IMR-90 (cell line): ENCODE measurements around the gene CYYR1. TPM values are rescaled to one million over a fixed set of nuclear protein-coding genes. Genes with fewer than 3 reads are reported as not detected.

ENCODE experiments used
- ATAC-seq: fragments of 200-7000 bp; cut with Tn5 transposase; 2 replicates; pipeline ENCODE4 v1.9.1; 2020; ENCODE audit warnings: low read depth, mild to moderate bottlenecking, moderate library complexity
- BruUV-seq: library from RNA; stranded (reverse); fragments of 400-500 nt; replicated peaks from 2 replicates; lab custom pipeline; 2021; lab: Mats Ljungman, UMichigan
- CTCF ChIA-PET: fragments of 300-600 bp; formaldehyde crosslinking; extraction: SDS; loops from one replicate; lab custom pipeline; 2021; ENCODE audit warnings: antibody characterized with exemption; lab: Yijun Ruan, JAX
- POLR2A ChIA-PET: fragments of 300-600 bp; sonication (Branson Sonifier 250); formaldehyde crosslinking; loops from one replicate; lab custom pipeline; 2022; ENCODE audit warnings: antibody characterized with exemption; ENCODE audit not compliant: unreplicated experiment; lab: Charles Lee
- DNase-seq: peaks from one replicate; pipeline ENCODE4 v3.0.0; 2013
- H2AFZ ChIP-seq: replicated peaks from 2 replicates; pipeline ENCODE3; 2013; ENCODE audit warnings: low read length, mild to moderate bottlenecking; ENCODE audit not compliant: poor library complexity
- H2AK5ac ChIP-seq: 2 replicates; pipeline ENCODE4 v1.6.1; 2013; ENCODE audit warnings: low read depth, low read length, inconsistent platforms
- H2AK9ac ChIP-seq: replicated peaks from 2 replicates; pipeline ENCODE3; 2013; ENCODE audit warnings: mild to moderate bottlenecking, low read depth, low read length, moderate library complexity; ENCODE audit not compliant: poor library complexity
- H2BK120ac ChIP-seq: 2 replicates; pipeline ENCODE4 v1.6.1; 2013; ENCODE audit warnings: low read depth, low read length, inconsistent platforms
- H2BK15ac ChIP-seq: 3 replicates; pipeline ENCODE4 v1.6.1; 2013; ENCODE audit warnings: low read depth, low read length, inconsistent platforms
- H2BK20ac ChIP-seq: 2 replicates; pipeline ENCODE4 v1.6.1; 2013; ENCODE audit warnings: low read depth, mild to moderate bottlenecking, inconsistent platforms, low read length, moderate library complexity
- H2BK5ac ChIP-seq: 2 replicates; pipeline ENCODE4 v1.6.1; 2013; ENCODE audit warnings: mild to moderate bottlenecking, low read depth, low read length, inconsistent platforms; ENCODE audit not compliant: poor library complexity, severe bottlenecking
- H3K14ac ChIP-seq: replicated peaks from 2 replicates; pipeline ENCODE4 v1.6.1; 2013; ENCODE audit warnings: low read depth, low read length, inconsistent platforms
- H3K18ac ChIP-seq: 2 replicates; pipeline ENCODE4 v1.6.1; 2013; ENCODE audit warnings: low read depth, low read length, control low read depth
- H3K23ac ChIP-seq: 2 replicates; pipeline ENCODE4 v1.6.1; 2013; ENCODE audit warnings: low read depth, low read length, inconsistent platforms
- H3K27ac ChIP-seq: 2 replicates; pipeline ENCODE4 v1.5.1; 2013; ENCODE audit warnings: mild to moderate bottlenecking, control low read depth, low read length; ENCODE audit not compliant: insufficient read depth
- H3K27me3 ChIP-seq: 2 replicates; pipeline ENCODE4 v1.6.1; 2013; ENCODE audit warnings: low read length; ENCODE audit not compliant: control insufficient read depth, insufficient read depth
- H3K36me3 ChIP-seq: 2 replicates; pipeline ENCODE4 v1.6.1; 2013; ENCODE audit warnings: low read length, mixed read lengths; ENCODE audit not compliant: control insufficient read depth, insufficient read depth
- H3K4ac ChIP-seq: 2 replicates; pipeline ENCODE4 v1.6.1; 2013; ENCODE audit warnings: low read depth, low read length, inconsistent platforms
- H3K4me1 ChIP-seq: 2 replicates; pipeline ENCODE4 v1.6.1; 2013; ENCODE audit warnings: low read length, mixed read lengths; ENCODE audit not compliant: control insufficient read depth, insufficient read depth
- H3K4me2 ChIP-seq: 2 replicates; pipeline ENCODE4 v1.6.1; 2013; ENCODE audit warnings: low read depth, mild to moderate bottlenecking, control low read depth, low read length, moderate library complexity
- H3K4me3 ChIP-seq: 2 replicates; pipeline ENCODE4 v1.5.1; 2013; ENCODE audit warnings: low read depth, mild to moderate bottlenecking, control low read depth, low read length, moderate library complexity; ENCODE audit not compliant: insufficient read depth
- H3K56ac ChIP-seq: 2 replicates; pipeline ENCODE4 v1.6.1; 2013; ENCODE audit warnings: low read length, inconsistent platforms; ENCODE audit not compliant: insufficient read depth; ENCODE audit errors: extremely low read depth
- H3K79me1 ChIP-seq, 2 experiments: 2 replicates each; pipeline ENCODE4 v1.6.1; 2013; ENCODE audit warnings: low read length in 2 of 2, inconsistent platforms in 1 of 2, low read depth in 1 of 2
- H3K9ac ChIP-seq: 2 replicates; pipeline ENCODE4 v1.6.1; 2013; ENCODE audit warnings: low read depth, low read length, control low read depth
- H3K9me1 ChIP-seq: 2 replicates; pipeline ENCODE4 v1.6.1; 2013; ENCODE audit warnings: low read length, inconsistent platforms; ENCODE audit not compliant: insufficient read depth
- H3K9me3 ChIP-seq: 2 replicates; pipeline ENCODE4 v1.6.1; 2013; ENCODE audit warnings: low read length; ENCODE audit not compliant: control insufficient read depth, insufficient read depth
- H4K20me1 ChIP-seq: 2 replicates; pipeline ENCODE4 v1.6.1; 2013; ENCODE audit warnings: low read length, inconsistent platforms; ENCODE audit not compliant: insufficient read depth
- H4K5ac ChIP-seq: 2 replicates; pipeline ENCODE4 v1.6.1; 2013; ENCODE audit warnings: mild to moderate bottlenecking, low read depth, low read length, control low read depth
- H4K8ac ChIP-seq, 2 experiments: 2 replicates each; pipeline ENCODE4 v1.6.1; 2013; ENCODE audit warnings: low read depth in 2 of 2, low read length in 2 of 2, control low read depth in 1 of 2, inconsistent platforms in 1 of 2
- H4K91ac ChIP-seq: 2 replicates; pipeline ENCODE4 v1.6.1; 2013; ENCODE audit warnings: low read depth, low read length, inconsistent platforms; ENCODE audit not compliant: insufficient read depth
- FOS ChIP-seq: fragments of 150-350 bp; IDR thresholded peaks from 2 replicates; pipeline ENCODE4 v1.6.1; 2016; ENCODE audit warnings: low read depth, low read length
- dilution Hi-C: fragments of 300-500 bp; cut with HindIII; formaldehyde crosslinking; loops from one replicate; pipeline ENCODE4 v1.14.3; 2018; ENCODE audit warnings: low sequenced_read_pairs; ENCODE audit not compliant: unreplicated experiment
- in situ Hi-C: fragments of 300-500 bp; cut with MboI; formaldehyde crosslinking; loops from 3 replicates; pipeline ENCODE4 v1.14.3; 2019; ENCODE audit warnings: low sequenced_read_pairs, inconsistent platforms, mixed read lengths
- intact Hi-C: fragments of 100-400 bp; cut with micrococcal nuclease; formaldehyde crosslinking; loops from 2 replicates; pipeline ENCODE4 v1.10.0; 2022
- polyA plus RNA-seq, 3 experiments: library from polyadenylated mRNA; depleted of rRNA; stranded (reverse); fragments of >200 nt; gene quantifications; 2 replicates each; pipeline ENCODE4 v1.2.3, GENCODE V29; 2012; ENCODE audit warnings: low replicate concordance in 1 of 3
- total RNA-seq: library from RNA; depleted of rRNA; stranded (reverse); fragments of >200 nt; gene quantifications from 2 replicates; pipeline ENCODE4 v1.2.3, GENCODE V29; 2012

The CYYR1 gene
- total and polyA plus RNA-seq, 2 of the 4 experiments (the other 2 are of a cell fraction) = not detected

GRCh38 chr21:26528882-26529281 is 44.2 kb downstream of the CYYR1 start:
- Histone ChIP-seq H2AK5ac (no peak overlapping the region), H3K4ac (no peak overlapping the region), H3K4me2 (no peak overlapping the region), H4K20me1 (no peaks in the 10 kb centered on the region), H3K79me1 (no peaks in the 10 kb centered on the region), H2BK15ac (no peak overlapping the region), H3K9ac (no peak overlapping the region), H3K9me1 (no peaks in the 10 kb centered on the region), H2BK5ac (no peak overlapping the region), H4K91ac (no peak overlapping the region), H3K36me3 (no peaks in the 10 kb centered on the region), H4K8ac (no peak overlapping the region), H3K23ac (no peak overlapping the region), H3K56ac (no peak overlapping the region), H3K4me1 (no peaks in the 10 kb centered on the region), H2BK20ac (no peak overlapping the region), H3K27me3 (no peaks in the 10 kb centered on the region), H4K5ac (no peak overlapping the region), H3K4me3 (no peak overlapping the region), H2BK120ac (no peak overlapping the region), H3K27ac (no peak overlapping the region), H2AFZ (no peak overlapping the region), H3K9me3 (no peaks in the 10 kb centered on the region), H3K18ac (no peak overlapping the region), H3K14ac (no peak overlapping the region), H2AK9ac (no peak overlapping the region)
- intact Hi-C loops (no loop called here), dilution Hi-C loops (no loop called here), in situ Hi-C loops (no loop called here)
- POLR2A ChIA-PET = no interaction called here
- CTCF ChIA-PET = no interaction called here
- no peak for TF ChIP-seq FOS
- DNase-seq (no peak), ATAC-seq (no peak)
- BruUV-seq = no TSS peak
